ENCODE data around the gene BRAP.

DNA sequence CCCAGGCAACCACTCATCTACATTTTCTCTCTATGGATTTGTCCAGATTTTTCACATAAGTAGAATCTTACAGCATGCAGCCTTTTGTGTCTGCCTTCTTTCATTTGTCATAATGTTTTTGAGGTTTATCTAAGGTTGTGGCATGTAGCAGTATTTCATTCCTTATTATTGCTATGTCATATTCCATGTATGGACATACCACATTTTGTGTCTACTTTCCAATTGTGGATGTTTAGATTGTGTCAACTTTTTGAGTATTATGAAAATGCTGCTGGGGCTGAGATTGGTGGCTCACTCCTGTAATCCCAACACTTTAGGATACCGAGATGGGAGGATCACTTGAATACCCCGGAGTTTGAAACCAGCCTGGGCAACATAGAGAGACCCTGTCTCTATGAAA is 83.4 kb downstream of the BRAP start:
- TF ChIP-seq, protein P1, sequence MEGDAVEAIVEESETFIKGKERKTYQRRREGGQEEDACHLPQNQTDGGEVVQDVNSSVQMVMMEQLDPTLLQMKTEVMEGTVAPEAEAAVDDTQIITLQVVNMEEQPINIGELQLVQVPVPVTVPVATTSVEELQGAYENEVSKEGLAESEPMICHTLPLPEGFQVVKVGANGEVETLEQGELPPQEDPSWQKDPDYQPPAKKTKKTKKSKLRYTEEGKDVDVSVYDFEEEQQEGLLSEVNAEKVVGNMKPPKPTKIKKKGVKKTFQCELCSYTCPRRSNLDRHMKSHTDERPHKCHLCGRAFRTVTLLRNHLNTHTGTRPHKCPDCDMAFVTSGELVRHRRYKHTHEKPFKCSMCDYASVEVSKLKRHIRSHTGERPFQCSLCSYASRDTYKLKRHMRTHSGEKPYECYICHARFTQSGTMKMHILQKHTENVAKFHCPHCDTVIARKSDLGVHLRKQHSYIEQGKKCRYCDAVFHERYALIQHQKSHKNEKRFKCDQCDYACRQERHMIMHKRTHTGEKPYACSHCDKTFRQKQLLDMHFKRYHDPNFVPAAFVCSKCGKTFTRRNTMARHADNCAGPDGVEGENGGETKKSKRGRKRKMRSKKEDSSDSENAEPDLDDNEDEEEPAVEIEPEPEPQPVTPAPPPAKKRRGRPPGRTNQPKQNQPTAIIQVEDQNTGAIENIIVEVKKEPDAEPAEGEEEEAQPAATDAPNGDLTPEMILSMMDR (conservative IDR thresholded peaks at IDR 0.05; ENCODE audit: low read depth, low read length) = no peak
- no peak for TF ChIP-seq EZH2 (IDR thresholded peaks at IDR 0.05; ENCODE audit: low read length, unreplicated experiment)
